GM12874 (cell line): Measurements from ENCODE around the gene TANGO2.

Source experiments
- CTCF ChIP-seq: IDR thresholded peaks from 2 replicates; pipeline ENCODE4 v1.5.1; 2011; ENCODE audit warnings: low read depth, mild to moderate bottlenecking, control low read depth, low read length, moderate library complexity; ENCODE audit not compliant: insufficient read depth

Gene TANGO2

DNA sequence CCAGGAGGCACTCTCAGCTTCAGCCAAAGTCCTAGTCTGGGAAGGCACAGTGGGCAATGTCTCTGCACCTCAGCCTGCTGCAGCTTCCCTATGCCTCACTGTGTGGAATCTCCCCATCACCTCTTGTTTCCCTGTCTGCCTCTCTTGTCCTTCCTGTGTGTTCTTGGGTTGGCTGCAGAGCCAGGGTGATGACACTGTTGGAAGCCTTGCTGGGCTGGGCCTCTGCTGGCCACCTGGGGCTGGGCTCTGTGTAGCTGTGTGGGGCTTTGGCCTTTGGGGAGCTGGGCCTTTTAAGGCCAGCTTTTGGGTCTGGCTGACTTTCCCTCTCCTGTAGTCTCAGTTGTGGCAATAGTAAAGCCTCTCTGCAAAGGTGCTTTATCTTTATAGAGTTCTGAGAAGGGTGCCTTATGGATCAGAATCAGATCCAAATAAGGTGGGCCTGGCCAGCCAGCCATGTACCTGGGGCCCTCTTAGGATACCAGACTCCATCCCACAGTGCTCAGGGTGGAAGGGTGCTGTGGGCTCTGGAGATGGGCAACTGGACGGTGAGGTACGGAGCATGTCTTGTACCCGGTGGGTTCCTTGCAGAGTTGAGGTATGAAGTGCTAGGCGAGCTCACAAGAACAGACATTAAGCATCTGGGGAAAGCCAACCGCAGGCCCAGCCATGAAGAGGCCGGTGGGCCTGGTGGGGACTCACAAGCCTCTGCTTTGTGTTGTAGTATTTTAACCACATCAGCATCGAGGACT lies 84.7 kb downstream of the TANGO2 start:
- TF ChIP-seq CTCF: no peak

GRCh38 chr22:20106205-20106848 lies 85.4 kb downstream of the TANGO2 start:
- TF ChIP-seq CTCF: no peak

GRCh38 chr22:20106849-20107237 lies 85.9 kb downstream of the TANGO2 start:
- TF ChIP-seq CTCF: no peak

DNA sequence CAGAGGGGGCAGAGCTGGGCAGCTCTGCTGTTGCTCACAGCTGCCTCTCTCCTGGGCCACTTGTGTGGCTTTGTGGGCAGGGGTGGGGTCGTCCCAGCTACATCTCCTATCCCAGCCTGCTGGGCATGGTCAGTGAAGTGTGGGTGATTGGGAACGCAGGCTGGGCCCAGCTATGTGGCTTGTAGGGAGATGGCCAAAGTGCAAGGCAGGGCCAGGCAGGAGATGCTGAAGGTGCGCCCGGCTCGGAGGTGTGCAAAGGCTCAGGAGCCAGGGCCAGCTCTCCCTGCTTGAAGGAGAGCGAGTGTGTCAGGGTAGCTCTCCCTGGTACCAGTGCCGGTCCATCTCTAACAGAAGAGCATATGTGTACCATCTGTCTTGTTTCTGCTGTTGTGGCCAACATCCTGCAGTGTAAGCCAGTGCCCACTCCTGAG lies 86.6 kb downstream of the TANGO2 start:
- TF ChIP-seq CTCF: no peak

DNA sequence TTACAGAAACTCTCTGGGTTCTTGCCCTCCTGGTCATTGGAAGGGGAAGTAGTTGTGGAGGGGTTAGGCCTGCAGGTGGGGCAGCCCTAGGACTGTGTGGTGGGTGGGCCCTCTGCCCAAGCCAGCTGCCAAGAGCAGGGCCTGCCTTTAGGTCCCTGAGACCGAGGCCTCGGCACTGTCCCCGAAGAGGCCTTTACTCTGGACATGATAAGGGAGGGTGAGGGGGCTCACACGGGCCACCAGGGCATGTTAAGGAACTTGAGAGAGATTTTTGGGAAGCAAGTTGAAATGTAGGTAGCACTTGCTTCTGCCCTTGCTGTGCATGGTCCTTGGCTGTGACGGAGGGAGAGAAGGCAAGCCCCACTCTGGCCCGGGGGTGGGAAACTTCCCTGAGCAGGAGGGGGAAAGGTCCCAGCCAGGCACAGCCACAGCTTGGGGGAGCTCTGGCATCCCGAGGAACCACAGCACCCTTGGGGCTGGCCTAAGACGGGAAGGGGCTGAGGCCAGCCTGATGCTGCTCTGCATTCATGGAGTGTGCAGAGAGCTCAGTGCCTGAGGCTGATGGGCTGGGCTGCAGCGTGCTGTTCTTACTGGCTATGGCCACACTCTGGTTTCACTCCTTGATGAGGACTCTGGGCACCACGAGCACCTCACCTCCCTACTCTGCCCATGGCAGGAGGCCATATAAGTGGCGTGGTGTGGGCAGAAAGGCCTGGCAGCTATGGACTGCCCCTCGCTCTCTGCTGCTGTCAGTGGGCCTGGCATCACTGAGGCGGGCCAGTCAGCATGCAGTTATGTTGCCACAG lies 87.2 kb downstream of the TANGO2 start:
- TF ChIP-seq CTCF: no peak

DNA sequence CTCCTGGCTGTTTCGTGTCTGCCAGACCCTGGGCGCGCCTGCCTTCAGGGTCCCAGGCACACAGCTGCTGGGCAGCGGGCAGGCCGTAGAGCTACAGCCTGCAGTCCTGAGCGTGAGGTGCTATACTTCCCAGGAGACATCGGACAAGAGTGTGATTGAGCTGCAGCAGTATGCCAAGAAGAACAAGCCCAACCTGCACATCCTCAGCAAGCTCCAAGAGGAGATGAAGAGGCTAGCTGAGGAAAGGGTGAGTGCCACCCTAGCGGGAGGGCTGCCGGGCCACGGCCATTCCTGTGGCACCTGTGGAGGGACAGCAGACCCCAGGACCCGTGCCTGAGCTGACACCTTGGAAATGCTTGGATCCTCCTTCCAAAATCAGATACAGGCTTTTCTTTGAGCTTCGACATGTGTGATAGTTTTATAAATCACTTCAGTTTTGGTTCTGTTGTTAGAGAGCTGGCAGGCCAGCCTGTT lies 87.9 kb downstream of the TANGO2 start:
- no peak for TF ChIP-seq CTCF

DNA sequence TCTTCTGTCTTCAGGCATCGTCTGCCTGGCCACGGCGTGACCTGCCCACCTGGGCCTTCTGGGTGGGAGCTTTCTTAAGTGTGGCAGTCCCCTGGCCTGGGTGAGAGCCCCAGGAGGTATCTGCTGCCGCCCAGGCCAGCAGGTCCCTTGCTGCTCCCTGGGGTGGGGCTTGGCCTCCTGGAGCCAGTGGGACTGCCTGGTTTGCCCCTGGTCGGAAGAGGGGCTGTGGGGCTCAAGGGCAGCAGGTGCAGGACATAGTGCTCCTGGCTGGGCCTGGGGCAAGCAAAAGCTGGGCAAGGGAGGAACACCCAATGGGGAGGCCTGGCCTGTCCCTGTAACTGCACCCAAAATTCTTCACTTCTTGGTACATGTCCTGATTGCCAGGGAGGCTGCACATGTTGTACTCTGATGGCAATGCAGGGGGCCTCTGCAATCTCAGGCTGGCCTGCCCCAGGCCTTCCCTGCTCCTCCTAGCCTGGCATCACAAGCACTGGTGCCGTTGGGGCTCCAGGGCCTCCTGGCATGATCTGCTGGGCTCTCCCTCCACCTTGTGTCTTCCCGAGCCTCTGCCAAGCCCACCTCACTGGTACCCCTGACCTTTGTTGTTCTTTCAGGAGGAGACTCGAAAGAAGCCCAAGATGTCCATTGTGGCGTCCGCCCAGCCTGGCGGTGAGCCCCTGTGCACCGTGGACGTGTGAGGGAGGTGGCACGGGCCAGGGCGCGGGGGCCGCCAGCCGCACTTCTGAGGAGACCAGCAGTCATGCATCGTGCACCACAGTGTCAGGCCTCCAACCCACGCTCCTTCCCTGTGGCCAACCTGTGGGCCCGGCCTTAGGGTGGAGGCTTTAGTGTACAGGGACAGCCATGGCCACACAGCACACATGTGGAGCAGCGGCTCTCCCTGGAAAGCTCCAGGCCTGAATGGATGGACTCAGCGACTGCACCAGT lies 88.8 kb downstream of the TANGO2 start:
- TF ChIP-seq CTCF: no peak
